ENCODE measurements around the gene ZNF580. TPM values are rescaled to one million over a fixed set of nuclear protein-coding genes. Genes with fewer than 3 reads are reported as not detected.

The ZNF580 gene
- polyA plus RNA-seq, 1 donor (not counting 4 experiments of a cell fraction or from before 2014, with no cell fraction given): 3.0 TPM

DNA sequence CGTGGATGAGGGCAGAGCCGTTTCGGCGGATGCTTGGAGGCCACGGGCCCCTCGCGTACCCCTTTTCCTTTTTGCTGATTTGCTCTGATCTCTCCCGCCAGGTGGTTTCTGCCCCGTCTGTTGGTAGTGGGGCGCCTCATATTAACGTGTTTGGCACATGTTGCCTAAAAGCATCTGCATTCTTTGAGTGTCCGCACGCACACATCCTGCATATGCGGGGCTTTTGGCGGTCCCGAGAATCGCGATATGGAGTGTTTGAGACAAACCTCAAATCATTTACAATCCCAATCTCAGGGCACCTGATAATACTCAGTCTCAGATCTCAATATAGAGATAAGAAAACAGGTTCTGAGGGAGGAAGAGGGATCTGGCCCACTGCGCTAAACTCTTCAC, 14.8 kb downstream of the ZNF580 start:
- H3K27ac ChIP-seq (ENCODE audit: control insufficient read depth, insufficient read depth, low read length): peak overlapping the region; percentile 95
- peak overlapping the region; percentile 40 for H2AFZ ChIP-seq (ENCODE audit: control insufficient read depth, low read length)
- peak overlapping the region; percentile 94 for H3K4me2 ChIP-seq (ENCODE audit: control insufficient read depth, extremely low read depth, insufficient read depth, low read depth, low read length)
- DNase-seq (ENCODE audit: low read depth, low spot score): no peak
- dilution Hi-C loops (cut with MboI; ENCODE audit: extremely low pct_ligation_motif_present, low sequenced_read_pairs): no loop called here
- no peaks in the 10 kb centered on the region for H3K27me3 ChIP-seq (ENCODE audit: control insufficient read depth, extremely low read depth, insufficient read depth, low read length)
- peaks cover 58% of the 10 kb centered on the region for H3K79me2 ChIP-seq (ENCODE audit: control insufficient read depth, insufficient read depth, low read length)
- no peak for TF ChIP-seq EZH2 (IDR thresholded peaks at IDR 0.05; ENCODE audit: low read length)
- H3K4me3 ChIP-seq (ENCODE audit: control insufficient read depth in 2 of 3, extremely low read depth in 1 of 3, insufficient read depth in 2 of 3, low read depth in 1 of 3, low read length in 3 of 3): peak overlapping the region; percentile 87 to 99 (median 99)
- H3K36me3 ChIP-seq (ENCODE audit: control insufficient read depth in 2 of 2, extremely low read depth in 1 of 2, insufficient read depth in 2 of 2, low read length in 2 of 2): peaks cover 15 to 28% of the 10 kb centered on the region in 2 experiments
- H3K4me1 ChIP-seq (ENCODE audit: control insufficient read depth, extremely low read depth, insufficient read depth, low read length): peaks cover 19% of the 10 kb centered on the region
- H3K9me3 ChIP-seq (ENCODE audit: control insufficient read depth, low read depth, low read length): no peaks in the 10 kb centered on the region
- H3K9ac ChIP-seq (ENCODE audit: control insufficient read depth, extremely low read depth, insufficient read depth, low read length): peak overlapping the region; percentile 98
- no peaks in the 10 kb centered on the region for H3K9me1 ChIP-seq (ENCODE audit: control insufficient read depth, extremely low read depth, insufficient read depth, low read length)
- no peak for FAIRE-seq
- peaks cover 34% of the 10 kb centered on the region for H4K20me1 ChIP-seq (ENCODE audit: control insufficient read depth, extremely low read depth, insufficient read depth, low read length)

DNA sequence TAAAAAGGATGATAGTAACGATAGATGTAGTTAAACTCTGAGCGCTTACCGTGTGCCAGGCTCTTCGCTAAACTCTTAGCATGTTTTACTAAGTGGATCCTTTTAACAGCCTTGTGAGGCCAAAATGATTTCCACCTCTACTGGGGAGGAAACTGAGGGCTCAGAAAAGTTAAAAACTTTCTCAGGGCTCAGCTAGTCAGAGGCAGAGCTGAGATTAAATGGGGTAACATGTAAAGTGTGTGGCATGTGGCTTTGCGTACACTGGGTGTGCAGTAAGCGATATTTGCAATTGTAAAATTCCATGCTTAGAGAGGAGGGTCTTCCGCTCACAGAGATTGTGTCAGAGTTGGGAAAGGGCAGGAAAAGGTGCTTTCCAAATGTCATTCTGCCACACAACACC, 15.8 kb downstream of the ZNF580 start:
- peak overlapping the region; percentile 94 for H3K4me2 ChIP-seq (ENCODE audit: control insufficient read depth, extremely low read depth, insufficient read depth, low read depth, low read length)
- H3K27me3 ChIP-seq (ENCODE audit: control insufficient read depth, extremely low read depth, insufficient read depth, low read length): no peaks in the 10 kb centered on the region
- H3K4me1 ChIP-seq (ENCODE audit: control insufficient read depth, extremely low read depth, insufficient read depth, low read length): peaks cover 19% of the 10 kb centered on the region
- peak overlapping the region; percentile 98 for H3K9ac ChIP-seq (ENCODE audit: control insufficient read depth, extremely low read depth, insufficient read depth, low read length)
- TF ChIP-seq, protein P1, sequence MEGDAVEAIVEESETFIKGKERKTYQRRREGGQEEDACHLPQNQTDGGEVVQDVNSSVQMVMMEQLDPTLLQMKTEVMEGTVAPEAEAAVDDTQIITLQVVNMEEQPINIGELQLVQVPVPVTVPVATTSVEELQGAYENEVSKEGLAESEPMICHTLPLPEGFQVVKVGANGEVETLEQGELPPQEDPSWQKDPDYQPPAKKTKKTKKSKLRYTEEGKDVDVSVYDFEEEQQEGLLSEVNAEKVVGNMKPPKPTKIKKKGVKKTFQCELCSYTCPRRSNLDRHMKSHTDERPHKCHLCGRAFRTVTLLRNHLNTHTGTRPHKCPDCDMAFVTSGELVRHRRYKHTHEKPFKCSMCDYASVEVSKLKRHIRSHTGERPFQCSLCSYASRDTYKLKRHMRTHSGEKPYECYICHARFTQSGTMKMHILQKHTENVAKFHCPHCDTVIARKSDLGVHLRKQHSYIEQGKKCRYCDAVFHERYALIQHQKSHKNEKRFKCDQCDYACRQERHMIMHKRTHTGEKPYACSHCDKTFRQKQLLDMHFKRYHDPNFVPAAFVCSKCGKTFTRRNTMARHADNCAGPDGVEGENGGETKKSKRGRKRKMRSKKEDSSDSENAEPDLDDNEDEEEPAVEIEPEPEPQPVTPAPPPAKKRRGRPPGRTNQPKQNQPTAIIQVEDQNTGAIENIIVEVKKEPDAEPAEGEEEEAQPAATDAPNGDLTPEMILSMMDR (optimal IDR thresholded peaks at IDR 0.05 in 1 of 3, IDR thresholded peaks at IDR 0.05 in 1 of 3, conservative IDR thresholded peaks at IDR 0.05 in 1 of 3; ENCODE audit: extremely low read depth in 1 of 3, insufficient read depth in 2 of 3, low read length in 3 of 3): no peak
- no peak for TF ChIP-seq EZH2 (IDR thresholded peaks at IDR 0.05; ENCODE audit: low read length)
- peak overlapping the region; percentile 95 for H3K27ac ChIP-seq (ENCODE audit: control insufficient read depth, insufficient read depth, low read length)
- no peaks in the 10 kb centered on the region for H3K9me1 ChIP-seq (ENCODE audit: control insufficient read depth, extremely low read depth, insufficient read depth, low read length)
- FAIRE-seq (no peak), DNase-seq (ENCODE audit: low read depth, low spot score) (no peak)
- dilution Hi-C loops (cut with MboI; ENCODE audit: extremely low pct_ligation_motif_present, low sequenced_read_pairs): no loop called here
- H3K36me3 ChIP-seq (ENCODE audit: control insufficient read depth in 2 of 2, extremely low read depth in 1 of 2, insufficient read depth in 2 of 2, low read length in 2 of 2): peaks cover 21 to 35% of the 10 kb centered on the region in 2 experiments
- H4K20me1 ChIP-seq (ENCODE audit: control insufficient read depth, extremely low read depth, insufficient read depth, low read length): peaks cover 34% of the 10 kb centered on the region
- H2AFZ ChIP-seq (ENCODE audit: control insufficient read depth, low read length): no peak overlapping the region
- peak overlapping the region; percentile 87 to 99 (median 99) for H3K4me3 ChIP-seq (ENCODE audit: control insufficient read depth in 2 of 3, extremely low read depth in 1 of 3, insufficient read depth in 2 of 3, low read depth in 1 of 3, low read length in 3 of 3)
- peaks cover 67% of the 10 kb centered on the region for H3K79me2 ChIP-seq (ENCODE audit: control insufficient read depth, insufficient read depth, low read length)
- H3K9me3 ChIP-seq (ENCODE audit: control insufficient read depth, low read depth, low read length): no peaks in the 10 kb centered on the region
